MM.1S (cell line): Measurements from ENCODE around the gene CBFA2T2.
"Not testable (repeated sequence)": the region's sequence is repeated elsewhere in the genome, so short reads cannot be mapped to it uniquely, and the experiment has no call there.

Source experiments
- DNase-seq: peaks from one replicate; pipeline ENCODE4 v3.0.0-alpha.2; 2015
- H2AFZ ChIP-seq: fragments of 300-600 bp; sonication (generic); 2 replicates; pipeline ENCODE4 v1.6.0; 2016; ENCODE audit warnings: antibody characterized with exemption, low read length
- H3F3A ChIP-seq: fragments of 300-600 bp; sonication (generic); 2 replicates; pipeline ENCODE4 v1.6.1; 2016; ENCODE audit warnings: mild to moderate bottlenecking, antibody characterized with exemption, low read length, moderate library complexity, mixed read lengths; ENCODE audit not compliant: insufficient read depth
- H3K27ac ChIP-seq: fragments of 300-600 bp; sonication (generic); 2 replicates; pipeline ENCODE4 v1.5.1; 2016; ENCODE audit warnings: mild to moderate bottlenecking, low read length
- H3K27me3 ChIP-seq: fragments of 300-600 bp; sonication (generic); replicated peaks from 2 replicates; pipeline ENCODE4 v1.6.0; 2016; ENCODE audit warnings: low read length; ENCODE audit not compliant: insufficient read depth
- H3K36me3 ChIP-seq: fragments of 300-600 bp; sonication (generic); replicated peaks from 2 replicates; pipeline ENCODE4 v1.6.1; 2016; ENCODE audit warnings: mild to moderate bottlenecking, low read length, mixed read lengths; ENCODE audit not compliant: insufficient read depth
- H3K4me1 ChIP-seq: fragments of 300-600 bp; sonication (generic); 2 replicates; pipeline ENCODE4 v1.6.1; 2016; ENCODE audit warnings: low read length, mixed read lengths
- H3K4me2 ChIP-seq: fragments of 300-600 bp; sonication (generic); 2 replicates; pipeline ENCODE4 v1.6.0; 2016; ENCODE audit warnings: low read depth, low read length
- H3K4me3 ChIP-seq: fragments of 300-600 bp; sonication (generic); 2 replicates; pipeline ENCODE4 v1.5.1; 2016; ENCODE audit warnings: low read length, mixed read lengths
- H3K79me2 ChIP-seq: fragments of 300-600 bp; sonication (generic); 2 replicates; pipeline ENCODE4 v1.6.1; 2016; ENCODE audit warnings: mixed run types, low read length, mixed read lengths
- H3K9ac ChIP-seq: fragments of 300-600 bp; sonication (generic); 2 replicates; pipeline ENCODE4 v1.6.1; 2016; ENCODE audit warnings: low read length, mixed read lengths
- H3K9me2 ChIP-seq: fragments of 300-600 bp; sonication (generic); replicated peaks from 2 replicates; pipeline ENCODE4 v1.6.1; 2016; ENCODE audit warnings: mild to moderate bottlenecking, low read length, mixed read lengths; ENCODE audit not compliant: insufficient read depth
- H3K9me3 ChIP-seq: fragments of 300-600 bp; sonication (generic); replicated peaks from 2 replicates; pipeline ENCODE4 v1.6.1; 2016; ENCODE audit warnings: mild to moderate bottlenecking, low read length, mixed read lengths; ENCODE audit not compliant: insufficient read depth
- H4K20me1 ChIP-seq: fragments of 300-600 bp; sonication (generic); 2 replicates; pipeline ENCODE4 v1.6.1; 2016; ENCODE audit warnings: mild to moderate bottlenecking, low read length, moderate library complexity, mixed read lengths; ENCODE audit not compliant: insufficient read depth
- EZH2 ChIP-seq: fragments of 300-600 bp; sonication (generic); optimal IDR thresholded peaks from 2 replicates; pipeline ENCODE3; 2017; ENCODE audit warnings: low read depth, mild to moderate bottlenecking, antibody characterized with exemption, low read length, mixed read lengths
- EZH2phosphoT487 ChIP-seq: fragments of 300-600 bp; sonication (generic); IDR thresholded peaks from 2 replicates; pipeline ENCODE4 v1.6.1; 2018; ENCODE audit warnings: antibody characterized with exemption, low read length
- TF ChIP-seq, protein P1 (sequence below): fragments of 300-600 bp; sonication (generic); IDR thresholded peaks from 2 replicates; pipeline ENCODE4 v1.5.1; 2016; ENCODE audit warnings: antibody characterized with exemption, low read length, mixed read lengths

CBFA2T2 gene

DNA sequence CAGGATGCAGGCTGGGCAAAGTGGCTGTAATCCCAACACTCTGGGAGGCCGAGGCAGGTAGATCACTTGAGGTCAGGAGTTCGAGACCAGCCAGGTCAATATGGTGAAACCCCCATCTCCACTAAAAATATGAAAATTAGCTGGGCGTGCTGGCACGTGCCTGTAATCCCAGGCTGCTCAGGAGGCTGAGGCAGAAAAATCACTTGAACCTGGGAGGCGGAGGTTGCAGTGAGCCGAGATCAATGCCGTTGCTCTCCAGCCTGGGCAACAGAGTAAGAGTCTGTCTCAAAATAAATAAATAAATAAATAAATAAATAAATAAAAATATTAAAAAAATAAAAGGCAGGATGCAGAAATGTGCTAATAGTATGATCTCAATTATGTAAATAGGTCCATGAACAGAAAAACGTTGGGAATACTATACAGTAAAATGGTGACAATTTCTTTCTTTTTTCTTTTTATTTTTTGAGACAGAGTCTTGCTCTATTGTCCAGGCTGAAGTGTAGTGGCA is 8.4 kb upstream of the CBFA2T2 start:
- no peaks in the 10 kb centered on the region for H4K20me1 ChIP-seq
- H3K27me3 ChIP-seq = no peaks in the 10 kb centered on the region
- H3K4me1 ChIP-seq = no peaks in the 10 kb centered on the region
- TF ChIP-seq, protein P1, sequence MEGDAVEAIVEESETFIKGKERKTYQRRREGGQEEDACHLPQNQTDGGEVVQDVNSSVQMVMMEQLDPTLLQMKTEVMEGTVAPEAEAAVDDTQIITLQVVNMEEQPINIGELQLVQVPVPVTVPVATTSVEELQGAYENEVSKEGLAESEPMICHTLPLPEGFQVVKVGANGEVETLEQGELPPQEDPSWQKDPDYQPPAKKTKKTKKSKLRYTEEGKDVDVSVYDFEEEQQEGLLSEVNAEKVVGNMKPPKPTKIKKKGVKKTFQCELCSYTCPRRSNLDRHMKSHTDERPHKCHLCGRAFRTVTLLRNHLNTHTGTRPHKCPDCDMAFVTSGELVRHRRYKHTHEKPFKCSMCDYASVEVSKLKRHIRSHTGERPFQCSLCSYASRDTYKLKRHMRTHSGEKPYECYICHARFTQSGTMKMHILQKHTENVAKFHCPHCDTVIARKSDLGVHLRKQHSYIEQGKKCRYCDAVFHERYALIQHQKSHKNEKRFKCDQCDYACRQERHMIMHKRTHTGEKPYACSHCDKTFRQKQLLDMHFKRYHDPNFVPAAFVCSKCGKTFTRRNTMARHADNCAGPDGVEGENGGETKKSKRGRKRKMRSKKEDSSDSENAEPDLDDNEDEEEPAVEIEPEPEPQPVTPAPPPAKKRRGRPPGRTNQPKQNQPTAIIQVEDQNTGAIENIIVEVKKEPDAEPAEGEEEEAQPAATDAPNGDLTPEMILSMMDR = no peak
- TF ChIP-seq EZH2phosphoT487 = no peak
- no peak for TF ChIP-seq EZH2
- H3K9ac ChIP-seq = no peak overlapping the region
- H3K4me2 ChIP-seq = no peak overlapping the region
- no peak overlapping the region for H3K4me3 ChIP-seq
- no peak overlapping the region for H3K27ac ChIP-seq
- H3K36me3 ChIP-seq = no peaks in the 10 kb centered on the region
- H3F3A ChIP-seq = no peaks in the 10 kb centered on the region
- H3K9me3 ChIP-seq = no peaks in the 10 kb centered on the region
- no peak overlapping the region for H2AFZ ChIP-seq
- H3K9me2 ChIP-seq = no peaks in the 10 kb centered on the region
- no peaks in the 10 kb centered on the region for H3K79me2 ChIP-seq
- no peak for DNase-seq

DNA sequence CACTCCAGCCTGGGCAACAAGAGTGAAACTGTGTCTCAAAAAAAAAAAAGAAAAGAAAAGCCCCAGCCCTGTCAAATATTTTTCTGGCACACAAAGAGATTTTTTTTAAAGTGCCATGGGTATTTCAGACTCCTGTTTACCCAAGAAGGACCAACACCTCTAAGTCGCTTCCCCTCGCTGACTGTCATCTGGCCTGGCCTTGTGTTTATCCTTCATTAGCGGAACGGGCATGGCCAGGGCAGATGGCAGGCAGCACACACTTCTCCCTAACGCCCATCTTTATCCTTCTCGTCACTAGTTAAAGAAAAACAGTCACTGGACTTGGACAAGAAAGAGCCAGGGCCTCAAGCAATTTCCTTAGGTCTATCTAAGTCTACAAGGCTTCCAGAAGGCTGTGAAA is 7.3 kb upstream of the CBFA2T2 start:
- H3K4me1 ChIP-seq = no peaks in the 10 kb centered on the region
- H3K4me2 ChIP-seq = no peak overlapping the region
- H3K4me3 ChIP-seq = no peak overlapping the region
- H3F3A ChIP-seq = no peaks in the 10 kb centered on the region
- 0 out of 2 replicates have a peak overlapping the region, but pooled peaks have one; percentile 19 for H2AFZ ChIP-seq
- DNase-seq = no peak
- no peaks in the 10 kb centered on the region for H4K20me1 ChIP-seq
- no peaks in the 10 kb centered on the region for H3K27me3 ChIP-seq
- H3K9me3 ChIP-seq = no peaks in the 10 kb centered on the region
- TF ChIP-seq, protein P1 = no peak
- TF ChIP-seq EZH2 (no peak), EZH2phosphoT487 (no peak)
- H3K9ac ChIP-seq = no peak overlapping the region
- no peak overlapping the region for H3K27ac ChIP-seq
- no peaks in the 10 kb centered on the region for H3K36me3 ChIP-seq
- H3K79me2 ChIP-seq = no peaks in the 10 kb centered on the region
- H3K9me2 ChIP-seq = no peaks in the 10 kb centered on the region

DNA sequence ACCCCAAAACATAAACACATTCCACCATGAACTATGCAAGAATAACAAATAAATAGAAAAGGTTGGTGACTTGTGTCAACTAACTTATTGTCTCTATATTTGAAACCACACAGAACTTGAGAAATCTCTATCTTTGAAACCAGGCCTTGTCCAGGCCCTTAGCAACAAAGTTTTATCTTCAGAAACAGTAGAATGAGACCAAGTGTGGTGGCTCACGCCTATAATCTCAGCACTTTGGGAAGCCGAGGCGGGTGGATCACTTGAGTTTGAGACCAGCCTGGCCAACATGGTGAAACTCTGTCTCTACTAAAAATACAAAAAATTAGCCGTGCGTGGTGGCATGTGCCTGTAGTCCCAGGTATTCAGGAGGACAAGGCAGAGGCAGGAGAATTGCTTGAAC is 6.7 kb upstream of the CBFA2T2 start:
- DNase-seq, H3K4me2 ChIP-seq, H3K79me2 ChIP-seq, H3K36me3 ChIP-seq, H3K4me1 ChIP-seq, H2AFZ ChIP-seq, H3K9me3 ChIP-seq, H4K20me1 ChIP-seq, H3K27ac ChIP-seq, H3K4me3 ChIP-seq, H3F3A ChIP-seq, H3K9ac ChIP-seq, H3K27me3 ChIP-seq, H3K9me2 ChIP-seq: not testable (repeated sequence)

DNA sequence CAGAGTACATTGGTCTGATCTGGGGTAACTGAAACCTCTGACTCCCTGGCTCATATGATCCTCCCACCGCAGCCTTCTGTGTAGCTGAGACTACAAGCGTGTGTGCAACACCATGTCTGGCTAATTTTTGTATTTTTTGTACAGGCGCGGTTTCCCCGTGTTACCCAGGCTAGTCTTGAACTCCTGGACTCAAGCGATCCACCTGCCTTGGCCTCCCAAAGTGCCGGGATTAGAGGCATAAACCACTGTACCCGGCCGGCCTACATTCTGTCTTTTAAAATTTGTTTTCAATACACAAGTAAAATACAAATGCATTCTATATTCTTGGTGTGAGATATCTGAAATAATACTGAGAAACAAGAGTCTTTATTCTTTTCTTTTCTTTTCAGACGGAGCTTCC is 1.7 kb upstream of the CBFA2T2 start:
- Histone ChIP-seq H3K79me2 (peaks cover 21% of the 10 kb centered on the region), H3K4me3 (no peak overlapping the region), H3F3A (peaks cover 7% of the 10 kb centered on the region; the same call in 1 of the 2 replicates), H3K4me2 (no peak overlapping the region), H2AFZ (no peak overlapping the region), H3K36me3 (no peaks in the 10 kb centered on the region), H3K27ac (no peak overlapping the region), H4K20me1 (no peaks in the 10 kb centered on the region), H3K9me2 (no peaks in the 10 kb centered on the region), H3K27me3 (no peaks in the 10 kb centered on the region), H3K4me1 (peaks cover 4% of the 10 kb centered on the region; the same call in 1 of the 2 replicates), H3K9me3 (no peaks in the 10 kb centered on the region), H3K9ac (no peak overlapping the region)
- DNase-seq = no peak
- TF ChIP-seq EZH2 = no peak

DNA sequence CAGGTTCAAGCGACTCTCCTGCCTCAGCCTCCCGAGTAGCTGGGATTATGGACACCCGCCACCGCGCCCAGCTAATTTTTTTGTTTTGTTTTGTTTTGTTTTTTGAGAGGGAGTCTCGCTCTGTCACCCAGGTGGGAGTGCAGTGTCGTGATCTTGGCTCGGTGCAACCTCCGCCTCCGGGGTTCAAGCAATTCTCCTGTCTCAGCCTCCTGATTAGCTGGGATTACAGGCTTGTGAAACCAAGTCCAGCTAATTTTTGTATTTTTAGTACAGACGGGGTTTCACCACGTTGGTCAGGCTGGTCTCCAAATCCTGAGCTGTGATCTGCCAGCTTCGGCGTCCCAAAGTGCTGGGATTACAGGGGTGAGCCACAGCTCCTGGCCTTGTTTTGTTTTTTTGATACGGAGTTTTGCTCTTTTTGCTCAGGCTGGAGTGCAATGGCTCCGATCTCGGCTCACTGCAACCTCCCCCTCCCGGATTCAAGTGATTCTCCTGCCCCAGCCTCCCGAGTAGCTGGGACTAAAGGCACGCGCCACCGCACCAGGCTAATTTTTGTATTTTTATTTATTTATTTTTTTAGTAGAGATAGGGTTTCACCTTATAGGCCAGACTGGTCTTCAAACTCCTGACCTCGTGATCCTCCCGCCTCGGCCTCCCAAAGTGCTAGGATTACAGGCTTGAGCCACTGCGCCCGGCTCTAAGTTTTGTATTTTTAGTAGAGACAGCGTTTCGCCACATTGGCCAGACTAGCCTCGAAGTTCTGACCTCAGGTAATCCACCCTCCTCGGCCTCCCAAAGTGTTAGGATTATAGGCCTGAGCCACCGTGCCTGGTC is 1.0 kb upstream of the CBFA2T2 start:
- not testable (repeated sequence) for H3K27ac ChIP-seq, H3K4me1 ChIP-seq, H3K36me3 ChIP-seq, H3K9me2 ChIP-seq, H3K9me3 ChIP-seq, H4K20me1 ChIP-seq, H3F3A ChIP-seq, H3K27me3 ChIP-seq, DNase-seq
- Histone ChIP-seq H3K9ac (peak overlapping the region; percentile 73; the same call in 1 of the 2 replicates), H3K79me2 (peaks cover 28% of the 10 kb centered on the region), H2AFZ (peak overlapping the region; percentile 87; the same call in 1 of the 2 replicates), H3K4me3 (peak overlapping the region; percentile 77; the same call in 1 of the 2 replicates), H3K4me2 (peak overlapping the region; percentile 88; the same call in 1 of the 2 replicates)
